LNCaP clone FGC (cell line): ENCODE data around the gene LILRA5.
A peak's percentile ranks its signal among the peaks of the same experiment; 100 is the strongest.
"Not testable (repeated sequence)": the region's sequence is repeated elsewhere in the genome, so short reads cannot be mapped to it uniquely, and the experiment has no call there.

Experiments
- DNase-seq: peaks from one replicate; pipeline ENCODE4 v3.0.0-alpha.2; 2011; ENCODE audit warnings: low read depth
- H3K4me3 ChIP-seq: 2 replicates; pipeline ENCODE4 v1.5.1; 2011; ENCODE audit warnings: mild to moderate bottlenecking, low read depth, low read length, control low read depth
- TF ChIP-seq, protein P1 (sequence below): IDR thresholded peaks from 2 replicates; pipeline ENCODE4 v1.5.1; 2012; ENCODE audit warnings: mild to moderate bottlenecking; ENCODE audit not compliant: control insufficient read depth, insufficient read depth; ENCODE audit errors: extremely low read depth

Gene LILRA5

DNA sequence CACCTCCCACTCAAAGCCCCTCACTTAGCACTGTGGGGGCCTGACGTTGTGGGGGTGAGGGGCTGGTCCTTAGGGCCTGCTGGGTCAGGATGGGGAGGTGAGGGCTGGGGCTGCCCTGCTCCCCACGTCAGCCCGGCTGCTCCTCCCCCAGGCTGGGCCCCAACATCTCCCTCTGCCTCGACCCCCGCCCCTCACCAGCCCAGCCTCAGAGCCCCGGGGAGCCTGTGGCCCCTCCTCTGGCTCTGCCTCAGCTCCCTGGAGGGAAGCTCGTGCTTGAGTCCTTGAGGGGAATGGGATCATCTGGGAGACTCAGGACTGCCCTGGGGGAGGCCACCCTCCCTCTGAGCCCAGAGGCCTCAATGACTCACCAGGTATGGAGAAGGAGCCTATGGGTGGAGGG, 19.2 kb upstream of the LILRA5 start:
- TF ChIP-seq, protein P1, sequence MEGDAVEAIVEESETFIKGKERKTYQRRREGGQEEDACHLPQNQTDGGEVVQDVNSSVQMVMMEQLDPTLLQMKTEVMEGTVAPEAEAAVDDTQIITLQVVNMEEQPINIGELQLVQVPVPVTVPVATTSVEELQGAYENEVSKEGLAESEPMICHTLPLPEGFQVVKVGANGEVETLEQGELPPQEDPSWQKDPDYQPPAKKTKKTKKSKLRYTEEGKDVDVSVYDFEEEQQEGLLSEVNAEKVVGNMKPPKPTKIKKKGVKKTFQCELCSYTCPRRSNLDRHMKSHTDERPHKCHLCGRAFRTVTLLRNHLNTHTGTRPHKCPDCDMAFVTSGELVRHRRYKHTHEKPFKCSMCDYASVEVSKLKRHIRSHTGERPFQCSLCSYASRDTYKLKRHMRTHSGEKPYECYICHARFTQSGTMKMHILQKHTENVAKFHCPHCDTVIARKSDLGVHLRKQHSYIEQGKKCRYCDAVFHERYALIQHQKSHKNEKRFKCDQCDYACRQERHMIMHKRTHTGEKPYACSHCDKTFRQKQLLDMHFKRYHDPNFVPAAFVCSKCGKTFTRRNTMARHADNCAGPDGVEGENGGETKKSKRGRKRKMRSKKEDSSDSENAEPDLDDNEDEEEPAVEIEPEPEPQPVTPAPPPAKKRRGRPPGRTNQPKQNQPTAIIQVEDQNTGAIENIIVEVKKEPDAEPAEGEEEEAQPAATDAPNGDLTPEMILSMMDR, result no peak
- no peak overlapping the region for H3K4me3 ChIP-seq
- no peak for DNase-seq

- DNase-seq, result no peak
- H3K4me3 ChIP-seq, result no peak overlapping the region
- TF ChIP-seq, protein P1, result no peak
Measured at GRCh38 chr19:54331626-54332025, 18.7 kb upstream of the LILRA5 start.

- TF ChIP-seq, protein P1, result no peak
- no peak overlapping the region for H3K4me3 ChIP-seq
- DNase-seq, result no peak
Measured at GRCh38 chr19:54329476-54330165, 16.7 kb upstream of the LILRA5 start.

- not testable (repeated sequence) for DNase-seq, H3K4me3 ChIP-seq
Measured at GRCh38 chr19:54328781-54329180, 15.8 kb upstream of the LILRA5 start.

GRCh38 chr19:54325631-54326030, 12.7 kb upstream of the LILRA5 start:
- H3K4me3 ChIP-seq, result no peak overlapping the region
- TF ChIP-seq, protein P1, result no peak
- no peak for DNase-seq

DNA sequence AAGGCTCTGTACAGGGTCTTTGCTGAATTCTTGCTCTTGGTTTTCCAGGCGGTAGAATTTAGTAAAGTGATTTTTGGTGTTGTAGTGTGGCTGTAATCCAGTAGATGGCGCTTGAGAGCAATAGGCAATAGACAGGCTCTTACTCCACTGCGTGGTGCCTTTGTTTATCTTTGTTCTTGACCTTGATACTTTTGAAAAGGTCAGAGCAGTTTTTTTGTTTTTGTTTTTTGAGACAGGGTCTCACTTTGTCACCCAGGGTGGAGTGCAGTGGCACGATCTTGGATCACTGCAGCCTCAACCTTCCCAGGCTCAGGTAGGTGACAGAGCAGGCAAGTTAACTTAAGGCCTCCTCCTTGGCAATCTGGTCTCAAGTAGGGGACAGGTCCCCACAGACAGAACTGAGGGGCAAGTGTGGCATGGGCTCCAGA, 12.2 kb upstream of the LILRA5 start:
- TF ChIP-seq, protein P1, result peak; percentile 77
- DNase-seq, result no peak
- no peak overlapping the region for H3K4me3 ChIP-seq

DNA sequence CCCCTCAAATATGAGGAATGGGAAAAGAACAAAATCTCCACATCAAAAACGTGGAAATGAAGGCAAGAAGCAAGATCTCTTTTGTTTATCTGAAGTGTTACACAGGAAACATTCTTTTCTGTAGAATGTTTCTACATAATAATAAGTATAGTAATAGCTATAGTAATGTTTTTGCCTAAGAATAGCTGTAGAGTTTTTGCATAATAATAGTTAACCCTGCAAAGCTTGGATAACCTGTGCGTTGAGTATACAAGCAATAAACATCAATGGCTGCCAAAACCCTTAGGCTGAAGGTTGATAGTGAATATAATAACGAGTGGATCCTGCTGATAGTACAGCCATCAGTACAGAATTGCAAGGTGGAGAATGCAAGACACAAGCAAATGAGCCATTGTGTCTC, 11.1 kb upstream of the LILRA5 start:
- TF ChIP-seq, protein P1, result no peak
- DNase-seq, result no peak
- no peak overlapping the region for H3K4me3 ChIP-seq
